ENCODE results near the gene SIPA1L2. TPM values are rescaled to one million over a fixed set of nuclear protein-coding genes. Genes with fewer than 3 reads are reported as not detected.

Gene SIPA1L2
- total and polyA plus RNA-seq, 2 donors (not counting 1 experiment from before 2014, with no cell fraction given) = 0.39 to 2.0 TPM

- no peak overlapping the region for H3K9ac ChIP-seq (ENCODE audit: insufficient read depth, low read length)
- DNase-seq (ENCODE audit: low read depth in 2 of 2) = peak in 1 of 2 donors; percentile 22
Measured at GRCh38 chr1:232643251-232643650, 13.3 kb upstream of the SIPA1L2 start.

GRCh38 chr1:232641507-232641906 lies 11.6 kb upstream of the SIPA1L2 start:
- Histone ChIP-seq H3K36me3 (ENCODE audit: control insufficient read depth, insufficient read depth, low read length) (no peaks in the 10 kb centered on the region), H3K4me2 (ENCODE audit: extremely low read depth, insufficient read depth, low read length) (no peak overlapping the region), H2AFZ (ENCODE audit: low read length) (no peak overlapping the region), H4K20me1 (ENCODE audit: control insufficient read depth, extremely low read depth, insufficient read depth, low read length) (no peaks in the 10 kb centered on the region), H3K79me2 (ENCODE audit: control insufficient read depth, insufficient read depth, low read length) (no peaks in the 10 kb centered on the region), H3K9ac (ENCODE audit: insufficient read depth, low read length) (no peak overlapping the region), H3K27me3 (ENCODE audit: control insufficient read depth, insufficient read depth, low read length) (no peaks in the 10 kb centered on the region), H3K27ac (ENCODE audit: insufficient read depth, low read length) (no peak overlapping the region), H3K9me3 (ENCODE audit: control insufficient read depth, insufficient read depth, low read depth, low read length) (no peaks in the 10 kb centered on the region), H3K4me3 (replicated peaks in 1 of 4; ENCODE audit: control extremely low read depth in 1 of 4, insufficient read depth in 1 of 4, low read depth in 3 of 4, low read length in 4 of 4) (no peak overlapping the region), H3K4me1 (ENCODE audit: control insufficient read depth, extremely low read depth, insufficient read depth, low read length) (no peaks in the 10 kb centered on the region)
- peak in 1 of 2 donors; percentile 60 for DNase-seq (ENCODE audit: low read depth in 2 of 2)
- no peak for TF ChIP-seq CTCF (conservative IDR thresholded peaks at IDR 0.05 in 1 of 2, IDR thresholded peaks at IDR 0.05 in 1 of 2; ENCODE audit: low read depth in 1 of 2, low read length in 2 of 2)
- no peak for TF ChIP-seq EZH2 (IDR thresholded peaks at IDR 0.05; ENCODE audit: low read length, missing control alignments)

More at GRCh38 chr1:232643251-232643650, 13.3 kb upstream of the SIPA1L2 start:
- no peaks in the 10 kb centered on the region for H4K20me1 ChIP-seq (ENCODE audit: control insufficient read depth, extremely low read depth, insufficient read depth, low read length)
- no peak overlapping the region for H3K27ac ChIP-seq (ENCODE audit: insufficient read depth, low read length)
- no peak overlapping the region for H3K4me2 ChIP-seq (ENCODE audit: extremely low read depth, insufficient read depth, low read length)
- H2AFZ ChIP-seq (ENCODE audit: low read length) = no peak overlapping the region
- H3K9me3 ChIP-seq (ENCODE audit: control insufficient read depth, insufficient read depth, low read depth, low read length) = no peaks in the 10 kb centered on the region
- no peaks in the 10 kb centered on the region for H3K27me3 ChIP-seq (ENCODE audit: control insufficient read depth, insufficient read depth, low read length)
- TF ChIP-seq EZH2 (IDR thresholded peaks at IDR 0.05; ENCODE audit: low read length, missing control alignments) = no peak
- TF ChIP-seq CTCF (conservative IDR thresholded peaks at IDR 0.05 in 1 of 2, IDR thresholded peaks at IDR 0.05 in 1 of 2; ENCODE audit: low read depth in 1 of 2, low read length in 2 of 2) = peak in 1 of 2 donors; percentile 37
- no peaks in the 10 kb centered on the region for H3K4me1 ChIP-seq (ENCODE audit: control insufficient read depth, extremely low read depth, insufficient read depth, low read length)
- no peak overlapping the region for H3K4me3 ChIP-seq (replicated peaks in 1 of 4; ENCODE audit: control extremely low read depth in 1 of 4, insufficient read depth in 1 of 4, low read depth in 3 of 4, low read length in 4 of 4)
- no peaks in the 10 kb centered on the region for H3K79me2 ChIP-seq (ENCODE audit: control insufficient read depth, insufficient read depth, low read length)
- no peaks in the 10 kb centered on the region for H3K36me3 ChIP-seq (ENCODE audit: control insufficient read depth, insufficient read depth, low read length)

- Histone ChIP-seq H3K36me3 (ENCODE audit: control insufficient read depth, insufficient read depth, low read length) (no peaks in the 10 kb centered on the region), H3K4me3 (replicated peaks in 1 of 4; ENCODE audit: control extremely low read depth in 1 of 4, insufficient read depth in 1 of 4, low read depth in 3 of 4, low read length in 4 of 4) (no peak overlapping the region), H3K9me3 (ENCODE audit: control insufficient read depth, insufficient read depth, low read depth, low read length) (no peaks in the 10 kb centered on the region), H3K9ac (ENCODE audit: insufficient read depth, low read length) (no peak overlapping the region), H2AFZ (ENCODE audit: low read length) (no peak overlapping the region), H3K4me2 (ENCODE audit: extremely low read depth, insufficient read depth, low read length) (no peak overlapping the region), H3K79me2 (ENCODE audit: control insufficient read depth, insufficient read depth, low read length) (no peaks in the 10 kb centered on the region), H3K27ac (ENCODE audit: insufficient read depth, low read length) (no peak overlapping the region), H4K20me1 (ENCODE audit: control insufficient read depth, extremely low read depth, insufficient read depth, low read length) (no peaks in the 10 kb centered on the region), H3K4me1 (ENCODE audit: control insufficient read depth, extremely low read depth, insufficient read depth, low read length) (no peaks in the 10 kb centered on the region), H3K27me3 (ENCODE audit: control insufficient read depth, insufficient read depth, low read length) (peaks cover 2% of the 10 kb centered on the region)
- TF ChIP-seq EZH2 (IDR thresholded peaks at IDR 0.05; ENCODE audit: low read length, missing control alignments) = no peak
- TF ChIP-seq CTCF (conservative IDR thresholded peaks at IDR 0.05 in 1 of 2, IDR thresholded peaks at IDR 0.05 in 1 of 2; ENCODE audit: low read depth in 1 of 2, low read length in 2 of 2) = no peak
- no peak for DNase-seq (ENCODE audit: low read depth in 2 of 2)
Measured at GRCh38 chr1:232636799-232637198, 6.9 kb upstream of the SIPA1L2 start.
